HG03521 (cell line): Measurements from ENCODE around the gene MADCAM1.

Source experiments
- ATAC-seq: cut with Tn5 transposase; IDR thresholded peaks from one replicate; pipeline ENCODE4 v1.9.1; 2021; ENCODE audit warnings: mild to moderate bottlenecking, moderate library complexity; ENCODE audit not compliant: unreplicated experiment

MADCAM1 gene

GRCh38 chr19:488505-489417, 7.5 kb upstream of the MADCAM1 start:
- peak; percentile 80 for ATAC-seq

GRCh38 chr19:489418-490196, 6.7 kb upstream of the MADCAM1 start:
- no peak for ATAC-seq

DNA sequence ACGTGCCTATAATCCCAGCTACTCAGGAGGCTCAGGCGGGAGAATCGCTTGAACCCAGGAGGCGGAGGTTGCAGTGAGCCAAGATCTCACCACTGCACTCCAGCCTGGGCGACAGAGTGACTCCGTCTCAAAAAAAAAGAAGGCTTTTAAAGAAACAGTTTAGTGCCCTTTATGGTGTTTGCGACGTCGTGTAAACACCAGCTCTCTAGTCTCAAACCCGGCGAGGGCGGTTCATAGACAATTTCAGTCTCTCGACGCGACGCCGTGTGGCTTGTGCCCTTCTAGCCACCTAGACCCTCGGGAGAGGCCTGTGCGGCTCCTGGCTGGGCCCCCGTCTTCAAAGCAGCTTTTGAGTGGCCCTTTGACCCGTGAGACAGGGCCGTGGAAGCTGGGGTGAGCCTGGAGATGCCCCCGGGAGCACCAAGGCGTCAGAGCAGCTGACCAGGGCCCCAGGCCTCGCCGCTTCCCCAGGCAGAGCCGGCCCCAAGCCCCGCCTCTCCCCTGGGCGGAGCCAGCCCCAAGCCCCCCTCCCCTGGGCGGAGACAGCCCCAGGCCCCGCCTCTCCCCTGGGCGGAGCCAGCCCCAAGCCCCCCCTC, 5.0 kb upstream of the MADCAM1 start:
- no peak for ATAC-seq

DNA sequence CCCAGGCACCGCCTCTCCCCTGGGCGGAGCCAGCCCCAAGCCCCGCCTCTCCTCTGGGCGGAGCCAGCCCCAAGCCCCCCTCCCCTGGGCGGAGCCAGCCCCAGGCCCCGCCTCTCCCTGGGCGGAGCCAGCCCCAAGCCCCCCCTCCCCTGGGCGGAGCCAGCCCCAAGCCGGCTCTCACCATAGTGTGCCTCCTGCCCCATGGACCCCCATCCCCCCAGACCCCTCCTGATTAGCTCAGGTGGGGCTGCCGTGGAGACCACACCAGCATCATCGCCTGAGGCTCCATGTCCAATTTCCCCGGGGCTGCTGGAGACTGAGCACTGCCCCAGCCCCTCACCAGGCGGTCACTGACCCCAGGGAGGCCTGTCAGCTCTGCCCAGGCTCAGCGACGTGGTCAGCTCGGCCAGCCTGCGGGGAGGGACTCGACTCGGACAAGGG, 4.2 kb upstream of the MADCAM1 start:
- ATAC-seq: no peak

- ATAC-seq: no peak
These were observed 2.7 kb upstream of the MADCAM1 start for GRCh38 chr19:493391-494170.

DNA sequence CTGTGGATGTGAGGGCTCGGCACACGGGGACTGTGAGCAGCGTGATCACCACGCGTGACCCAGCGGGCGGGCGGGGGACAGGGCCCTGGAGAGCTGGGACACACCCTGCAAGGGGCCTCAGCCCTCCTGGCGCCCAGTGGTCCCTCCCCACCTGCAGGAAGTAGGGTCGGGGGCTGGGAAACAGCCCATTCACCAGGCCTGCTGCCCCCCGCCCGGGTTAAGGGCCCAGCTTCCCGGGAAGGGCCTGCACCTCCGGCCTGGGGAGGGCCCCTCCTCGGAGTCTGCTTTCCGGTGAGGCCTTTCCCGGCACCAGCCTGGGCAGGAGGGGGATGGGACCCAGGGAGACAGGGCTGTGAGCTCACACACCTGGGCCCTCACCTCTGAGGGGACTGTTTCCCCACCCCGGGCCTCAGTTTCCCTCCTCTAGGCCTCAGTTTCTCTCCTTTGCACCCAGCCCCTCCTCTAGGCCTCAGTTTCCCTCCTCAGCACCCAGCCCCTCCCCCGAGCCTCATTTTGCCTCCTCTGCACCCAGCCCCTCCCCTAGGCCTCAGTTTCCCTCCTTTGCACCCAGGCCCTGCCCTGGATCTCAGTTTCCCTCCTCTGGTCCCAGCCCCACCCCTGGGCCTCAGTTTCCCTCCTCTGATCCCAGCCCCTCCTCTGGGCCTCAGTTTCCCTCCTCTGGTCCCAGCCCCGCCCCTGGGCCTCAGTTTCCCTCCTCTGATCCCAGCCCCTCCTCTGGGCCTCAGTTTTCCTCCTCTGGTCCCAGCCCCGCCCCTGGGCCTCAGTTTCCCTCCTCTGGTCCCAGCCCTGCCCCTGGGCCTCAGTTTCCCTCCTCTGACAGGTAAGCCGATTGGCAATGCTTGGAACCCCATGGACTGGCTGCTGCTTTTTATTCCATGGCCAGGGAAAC, 1.9 kb upstream of the MADCAM1 start:
- no peak for ATAC-seq

GRCh38 chr19:495081-495401, 1.2 kb upstream of the MADCAM1 start:
- ATAC-seq: no peak

DNA sequence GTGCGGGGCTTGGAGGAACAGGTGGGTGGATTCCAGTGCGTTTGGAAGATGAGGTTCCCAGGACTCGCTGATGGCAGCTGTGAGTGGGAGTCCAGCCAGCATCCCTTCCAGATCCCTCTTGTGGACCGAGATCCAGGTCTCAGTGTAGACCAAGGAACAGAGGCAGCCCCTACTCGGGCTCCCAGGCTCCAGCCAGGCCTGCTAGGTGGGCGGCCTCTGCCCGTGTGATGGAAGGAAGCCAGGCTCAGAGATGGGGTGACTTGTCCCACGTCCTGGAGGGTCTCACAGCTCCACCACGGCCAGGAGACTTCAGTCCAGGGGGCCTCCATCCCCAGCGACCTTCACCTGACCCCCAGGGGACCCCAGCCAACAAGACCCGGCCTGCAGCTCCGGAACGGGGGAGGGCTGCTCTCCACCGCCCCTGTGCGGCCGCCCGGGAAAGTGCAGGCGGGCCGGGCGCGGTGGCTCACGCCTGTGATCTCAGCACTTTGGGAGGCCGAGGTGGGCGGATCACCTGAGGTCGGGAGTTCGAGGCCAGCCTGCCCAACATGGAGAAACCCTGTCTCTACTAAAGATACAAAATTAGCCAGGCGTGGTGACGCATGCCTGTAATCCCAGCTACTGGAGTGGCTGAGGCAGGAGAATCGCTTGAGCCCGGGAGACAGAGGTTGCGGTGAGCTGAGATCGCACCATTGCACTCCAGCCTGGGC, 729 bp upstream of the MADCAM1 start:
- ATAC-seq: no peak

GRCh38 chr19:496986-497385, 700 bp downstream of the MADCAM1 start:
- no peak for ATAC-seq

- ATAC-seq: no peak
These were observed 1.2 kb downstream of the MADCAM1 start for GRCh38 chr19:497491-497868.

DNA sequence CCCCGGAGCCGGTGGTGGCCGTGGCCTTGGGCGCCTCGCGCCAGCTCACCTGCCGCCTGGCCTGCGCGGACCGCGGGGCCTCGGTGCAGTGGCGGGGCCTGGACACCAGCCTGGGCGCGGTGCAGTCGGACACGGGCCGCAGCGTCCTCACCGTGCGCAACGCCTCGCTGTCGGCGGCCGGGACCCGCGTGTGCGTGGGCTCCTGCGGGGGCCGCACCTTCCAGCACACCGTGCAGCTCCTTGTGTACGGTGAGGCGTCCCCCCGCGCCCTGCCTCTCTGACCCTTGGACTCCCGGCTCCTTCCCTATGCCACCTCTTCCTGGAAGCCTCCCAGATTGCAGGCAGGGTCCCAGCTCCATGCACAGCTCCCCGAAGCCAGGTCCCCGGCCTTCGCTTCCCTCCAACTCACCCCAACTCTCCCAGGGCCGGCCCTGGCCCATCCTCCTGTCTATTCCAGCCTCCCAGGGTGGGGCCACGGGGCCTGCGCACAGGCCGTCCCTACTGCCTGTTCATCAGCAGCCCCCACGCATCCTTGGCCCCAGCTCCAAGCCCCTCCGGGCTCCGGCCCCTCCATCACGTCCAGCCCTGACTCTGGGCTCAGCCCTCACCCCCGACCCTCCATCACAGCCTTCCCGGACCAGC, 1.7 kb downstream of the MADCAM1 start:
- ATAC-seq: no peak

GRCh38 chr19:498511-498891, 2.2 kb downstream of the MADCAM1 start:
- no peak for ATAC-seq

GRCh38 chr19:498977-499623, 2.8 kb downstream of the MADCAM1 start:
- ATAC-seq: no peak

- no peak for ATAC-seq
These were observed 5.4 kb downstream of the MADCAM1 start for GRCh38 chr19:501646-502045.

DNA sequence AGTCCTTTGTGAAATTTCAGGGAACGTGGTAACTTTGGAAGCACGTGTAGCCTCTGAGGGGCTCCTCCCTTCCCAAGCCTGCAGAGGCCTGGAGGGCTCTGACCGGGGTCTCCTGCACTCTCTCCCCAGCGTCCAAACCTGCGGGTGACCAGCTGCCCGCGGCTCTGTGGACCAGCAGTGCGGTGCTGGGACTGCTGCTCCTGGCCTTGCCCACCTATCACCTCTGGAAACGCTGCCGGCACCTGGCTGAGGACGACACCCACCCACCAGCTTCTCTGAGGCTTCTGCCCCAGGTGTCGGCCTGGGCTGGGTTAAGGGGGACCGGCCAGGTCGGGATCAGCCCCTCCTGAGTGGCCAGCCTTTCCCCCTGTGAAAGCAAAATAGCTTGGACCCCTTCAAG, 8.3 kb downstream of the MADCAM1 start:
- ATAC-seq: no peak

DNA sequence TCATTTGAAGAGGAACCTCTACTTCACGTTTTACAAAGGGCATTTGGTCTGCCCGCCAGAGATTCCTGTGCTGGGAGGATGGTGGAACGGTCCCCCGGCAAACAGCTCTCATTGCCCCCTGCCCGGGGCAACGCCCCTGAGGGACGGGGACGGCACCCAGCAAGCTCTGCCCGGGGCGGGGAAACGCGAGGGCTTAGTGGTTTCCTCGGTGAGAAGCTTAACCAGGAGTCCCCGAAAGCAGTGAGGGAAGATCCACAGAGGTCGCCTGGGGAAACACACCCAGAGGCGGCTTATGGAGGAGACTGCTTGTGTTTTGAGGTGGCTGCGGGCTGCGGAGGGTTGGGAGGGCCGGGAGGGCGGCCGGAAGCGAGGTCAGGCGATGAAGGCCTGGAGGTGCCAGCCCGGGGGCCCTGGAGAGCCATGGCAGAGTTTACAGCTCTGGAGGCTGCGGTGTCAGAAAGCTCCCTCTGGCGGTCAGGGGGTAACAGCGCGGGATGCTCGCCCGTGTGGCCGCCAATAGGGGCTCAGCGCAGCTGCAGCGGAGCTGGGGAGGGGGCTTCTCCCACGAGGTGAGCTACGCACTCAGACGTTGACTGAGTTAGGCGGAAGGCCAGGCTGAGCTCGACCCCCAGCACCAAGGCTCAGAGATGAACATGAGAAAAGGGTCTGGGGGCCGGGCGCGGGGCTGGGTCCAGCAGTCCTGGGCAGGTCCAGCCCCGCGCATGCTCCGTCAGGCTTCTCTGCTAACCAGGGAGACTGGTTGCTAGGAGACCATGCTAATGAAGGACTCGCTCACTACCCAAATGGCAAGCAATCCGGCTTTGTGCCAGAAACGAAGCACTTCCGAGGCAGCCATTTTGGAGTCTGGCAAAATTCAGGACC, 10.4 kb downstream of the MADCAM1 start:
- peak; percentile 62 for ATAC-seq
